GM12873 (cell line): ENCODE results near the gene BRMS1.
A peak's percentile ranks its signal among the peaks of the same experiment; 100 is the strongest.

Experiments
- CTCF ChIP-seq: IDR thresholded peaks from 2 replicates; pipeline ENCODE4 v1.5.1; 2012; ENCODE audit warnings: low read depth, mild to moderate bottlenecking, moderate library complexity, low read length, control low read depth; ENCODE audit not compliant: insufficient read depth; ENCODE audit errors: missing control alignments

The BRMS1 gene

GRCh38 chr11:66363805-66364535 is 19.1 kb upstream of the BRMS1 start:
- peak; percentile 94 for TF ChIP-seq CTCF

GRCh38 chr11:66363187-66363601 is 18.3 kb upstream of the BRMS1 start:
- TF ChIP-seq CTCF = no peak

GRCh38 chr11:66362481-66363147 is 17.7 kb upstream of the BRMS1 start:
- no peak for TF ChIP-seq CTCF

GRCh38 chr11:66361502-66361941 is 16.6 kb upstream of the BRMS1 start:
- TF ChIP-seq CTCF = no peak

- TF ChIP-seq CTCF = no peak
Measured at GRCh38 chr11:66360406-66361073, 15.6 kb upstream of the BRMS1 start.

GRCh38 chr11:66359662-66360087 is 14.8 kb upstream of the BRMS1 start:
- no peak for TF ChIP-seq CTCF

- TF ChIP-seq CTCF = no peak
Measured at GRCh38 chr11:66349084-66349386, 4.1 kb upstream of the BRMS1 start.
